ENCODE measurements around the gene AHNAK. TPM values are rescaled to one million over a fixed set of nuclear protein-coding genes. Genes with fewer than 3 reads are reported as not detected.

The AHNAK gene
- total and polyA plus RNA-seq, 2 of the 8 experiments (the other 6 are each of a cell fraction or from before 2014, with no cell fraction given), result 2.0 to 5.8 TPM

GRCh38 chr11:62399172-62399877 is 147.3 kb downstream of the AHNAK start:
- Histone ChIP-seq H3K79me2 (ENCODE audit: control insufficient read depth in 1 of 2, insufficient read depth in 2 of 2, low read length in 2 of 2) (no peaks in the 10 kb centered on the region), H3K18ac (ENCODE audit: extremely low read depth, low read length) (no peak overlapping the region; the same call in 1 of the 2 replicates), H2BK5ac (ENCODE audit: low read depth, low read length) (no peak overlapping the region), H3K4me2 (ENCODE audit: insufficient read depth in 1 of 2, low read depth in 2 of 2, low read length in 2 of 2) (no peak overlapping the region), H4K8ac (ENCODE audit: extremely low read depth, insufficient read depth, low read length) (no peak overlapping the region), H3K9me3 (ENCODE audit: insufficient read depth in 2 of 2, low read depth in 1 of 2, low read length in 1 of 2) (no peaks in the 10 kb centered on the region), H3K9ac (replicated peaks in 1 of 4; ENCODE audit: extremely low read depth in 1 of 4, low read depth in 3 of 4, low read length in 3 of 4) (no peak overlapping the region), H3K4ac (replicated peaks; ENCODE audit: insufficient read length, low read depth, low read length) (no peak overlapping the region), H4K91ac (replicated peaks; ENCODE audit: insufficient read length, low read length) (no peak overlapping the region), H3K4me3 (ENCODE audit: extremely low read depth in 1 of 4, insufficient read depth in 2 of 4, low read depth in 3 of 4, low read length in 4 of 4) (no peak overlapping the region), H3K23me2 (ENCODE audit: low read depth, low read length) (no peaks in the 10 kb centered on the region; the same call in 1 of the 2 replicates), H4K5ac (ENCODE audit: insufficient read length, low read depth, low read length) (no peak overlapping the region), H4K20me1 (replicated peaks in 1 of 2; ENCODE audit: control insufficient read depth in 1 of 2, insufficient read depth in 2 of 2, low read length in 2 of 2) (no peaks in the 10 kb centered on the region), H3K27ac (ENCODE audit: low read depth, low read length) (no peak overlapping the region), H3K56ac (replicated peaks; ENCODE audit: insufficient read length, low read depth, low read length) (no peak overlapping the region), H3K36me3 (ENCODE audit: control insufficient read depth in 2 of 4, insufficient read depth in 4 of 4, low read length in 3 of 4) (no peaks in the 10 kb centered on the region), H3K23ac (ENCODE audit: insufficient read length) (no peak overlapping the region), H3K79me1 (ENCODE audit: low read depth, low read length) (no peaks in the 10 kb centered on the region), H2AFZ (ENCODE audit: low read length) (no peak overlapping the region), H3K4me1 (replicated peaks in 1 of 4; ENCODE audit: control insufficient read depth in 3 of 4, insufficient read depth in 4 of 4, low read length in 3 of 4) (peaks cover 3 to 26% (median 5%) of the 10 kb centered on the region in 4 experiments; a peak in 6 of 7 replicates), H3K27me3 (replicated peaks in 1 of 4; ENCODE audit: control insufficient read depth in 3 of 4, extremely low read depth in 1 of 4, insufficient read depth in 3 of 4, low read length in 3 of 4) (0 out of 7 replicates have a peak, but pooled peaks cover 0 to 2% (median 0%) of the 10 kb centered on the region in 4 experiments), H2BK20ac (ENCODE audit: low read length) (no peak overlapping the region), H2AK5ac (ENCODE audit: low read depth, low read length) (0 out of 2 replicates have a peak overlapping the region, but pooled peaks have one; percentile 34), H3K14ac (ENCODE audit: insufficient read length) (no peak overlapping the region), H2BK15ac (ENCODE audit: low read length) (no peak overlapping the region), H2BK120ac (replicated peaks; ENCODE audit: low read depth, low read length) (no peak overlapping the region), H2BK12ac (ENCODE audit: low read depth, low read length) (no peak overlapping the region)
- CTCF ChIA-PET (ENCODE audit: partially characterized antibody), result interaction anchor here (0.6 to 9.5 kb wide), 11 partner anchors 7 to 192 kb away, joined by 3 to 56 read pairs (median 3); partner anchors contain the start of gene TUT1
- TF ChIP-seq SUZ12 (IDR thresholded peaks at IDR 0.05; ENCODE audit: low read length) (no peak), EP300 (IDR thresholded peaks at IDR 0.05; ENCODE audit: borderline replicate concordance in 1 of 2, low read depth in 2 of 2, low read length in 2 of 2) (no peak), YY1 (IDR thresholded peaks at IDR 0.05; ENCODE audit: low read depth, low read length) (no peak), JUND (IDR thresholded peaks at IDR 0.05; ENCODE audit: low read length) (no peak), TCF12 (IDR thresholded peaks at IDR 0.05; ENCODE audit: low read depth, low read length) (no peak), FOSL1 (IDR thresholded peaks at IDR 0.05; ENCODE audit: insufficient read depth, low read depth, low read length) (0 out of 2 replicates have a peak, but pooled peaks have one; percentile 45), POU5F1 (IDR thresholded peaks at IDR 0.05; ENCODE audit: low read depth, low read length) (no peak)
- DNase-seq (ENCODE audit: low read depth in 1 of 2, low spot score in 2 of 2) (no peak), FAIRE-seq (no peak)
- WGBS, 2 experiments (ENCODE audit: extremely low coverage in 1 of 2, insufficient coverage in 1 of 2, insufficient read length in 1 of 2, insufficient replicate concordance in 2 of 2, low coverage in 1 of 2, low lambda C conversion rate in 2 of 2, missing lambda C conversion rate in 1 of 2), result 79% methylated on average over 10 of the region's 10 CpGs; no CpG with 5 or more reads in 1 of the 2 experiments
- POLR2A ChIA-PET (ENCODE audit: partially characterized antibody), result interaction anchor here (1.3 kb wide), 1 partner anchor 173 kb away, joined by 3 read pairs; no protein-coding TSS in a partner anchor
